ENCODE results near the gene INPP5E.

INPP5E gene

GRCh38 chr9:136403538-136403914 lies 36.1 kb downstream of the INPP5E start:
- Histone ChIP-seq H3K9me3 (ENCODE audit: control insufficient read depth, low read length) (no peaks in the 10 kb centered on the region), H3K27ac (no peak overlapping the region), H3K36me3 (ENCODE audit: control insufficient read depth, insufficient read depth, low read length) (no peaks in the 10 kb centered on the region), H3K79me2 (no peaks in the 10 kb centered on the region), H3K4me2 (ENCODE audit: low read length) (no peak overlapping the region), H3K27me3 (ENCODE audit: control insufficient read depth, insufficient read depth, low read length) (no peaks in the 10 kb centered on the region), H2AFZ (no peak overlapping the region), H3K4me3 (ENCODE audit: low read depth, low read length) (no peak overlapping the region), H3K4me1 (no peaks in the 10 kb centered on the region), H3K9ac (no peak overlapping the region)
- no peak for TF ChIP-seq CTCF (IDR thresholded peaks at IDR 0.05)

- H3K27me3 ChIP-seq (ENCODE audit: control insufficient read depth, insufficient read depth, low read length): no peaks in the 10 kb centered on the region
- no peak overlapping the region for H2AFZ ChIP-seq
- no peak for TF ChIP-seq CTCF (IDR thresholded peaks at IDR 0.05)
- H3K4me3 ChIP-seq (ENCODE audit: low read depth, low read length): no peak overlapping the region
- no peaks in the 10 kb centered on the region for H3K79me2 ChIP-seq
- no peaks in the 10 kb centered on the region for H3K36me3 ChIP-seq (ENCODE audit: control insufficient read depth, insufficient read depth, low read length)
- no peak overlapping the region for H3K9ac ChIP-seq
- no peak overlapping the region for H3K27ac ChIP-seq
- H3K4me2 ChIP-seq (ENCODE audit: low read length): no peak overlapping the region
- no peaks in the 10 kb centered on the region for H3K9me3 ChIP-seq (ENCODE audit: control insufficient read depth, low read length)
- H3K4me1 ChIP-seq: no peaks in the 10 kb centered on the region
Observed at GRCh38 chr9:136402067-136402466, 37.6 kb downstream of the INPP5E start.

GRCh38 chr9:136401173-136401922 lies 38.3 kb downstream of the INPP5E start:
- no peak for TF ChIP-seq CTCF (IDR thresholded peaks at IDR 0.05)
- Histone ChIP-seq H3K27me3 (ENCODE audit: control insufficient read depth, insufficient read depth, low read length) (no peaks in the 10 kb centered on the region), H3K79me2 (no peaks in the 10 kb centered on the region), H3K4me2 (ENCODE audit: low read length) (no peak overlapping the region), H3K36me3 (ENCODE audit: control insufficient read depth, insufficient read depth, low read length) (no peaks in the 10 kb centered on the region), H3K27ac (no peak overlapping the region), H2AFZ (no peak overlapping the region), H3K4me3 (ENCODE audit: low read depth, low read length) (no peak overlapping the region), H3K4me1 (no peaks in the 10 kb centered on the region), H3K9ac (no peak overlapping the region), H3K9me3 (ENCODE audit: control insufficient read depth, low read length) (no peaks in the 10 kb centered on the region)

- no peaks in the 10 kb centered on the region for H3K36me3 ChIP-seq (ENCODE audit: control insufficient read depth, insufficient read depth, low read length)
- TF ChIP-seq CTCF (IDR thresholded peaks at IDR 0.05): peak; percentile 89
- H3K27me3 ChIP-seq (ENCODE audit: control insufficient read depth, insufficient read depth, low read length): no peaks in the 10 kb centered on the region
- H3K9ac ChIP-seq: peak within 1 kb of the TSS; percentile 28
- no peaks in the 10 kb centered on the region for H3K79me2 ChIP-seq
- peak within 1 kb of the TSS; percentile 69 for H3K4me3 ChIP-seq (ENCODE audit: low read depth, low read length)
- no peak within 1 kb of the TSS for H3K27ac ChIP-seq
- peak within 1 kb of the TSS; percentile 92 for H3K4me2 ChIP-seq (ENCODE audit: low read length)
- H3K9me3 ChIP-seq (ENCODE audit: control insufficient read depth, low read length): no peaks in the 10 kb centered on the region
- peak within 1 kb of the TSS; percentile 88 for H2AFZ ChIP-seq
- no peaks in the 10 kb centered on the region for H3K4me1 ChIP-seq
Observed at GRCh38 chr9:136400038-136400834, 39.4 kb downstream of the INPP5E start, which contains the start of gene SNAPC4. Gene SNAPC4 (minus strand): TSS chr9:136400170. CDS start chr9:136398428, 1,742 bp downstream.
